Subcutaneous adipose tissue (tissue), 4 donors: ENCODE measurements around the gene EIF4G3. TPM values are rescaled to one million over a fixed set of nuclear protein-coding genes. Genes with fewer than 3 reads are reported as not detected.

Source experiments
- CTCF ChIP-seq: fragments of 450-650 bp; IDR thresholded peaks from one replicate; pipeline ENCODE4 v1.5.1; 2016; ENCODE audit warnings: low read depth, mild to moderate bottlenecking, control low read depth, antibody characterized with exemption, moderate library complexity
- total RNA-seq, 4 donors: library from RNA; depleted of rRNA; stranded (reverse); fragments of >200 nt; gene quantifications; one replicate each; pipeline ENCODE4 v1.1.0, GENCODE V29; 2016

The EIF4G3 gene
- total RNA-seq, 4 donors from 2014 or later, result 41.0 to 60.2 (median 51.7) TPM

DNA sequence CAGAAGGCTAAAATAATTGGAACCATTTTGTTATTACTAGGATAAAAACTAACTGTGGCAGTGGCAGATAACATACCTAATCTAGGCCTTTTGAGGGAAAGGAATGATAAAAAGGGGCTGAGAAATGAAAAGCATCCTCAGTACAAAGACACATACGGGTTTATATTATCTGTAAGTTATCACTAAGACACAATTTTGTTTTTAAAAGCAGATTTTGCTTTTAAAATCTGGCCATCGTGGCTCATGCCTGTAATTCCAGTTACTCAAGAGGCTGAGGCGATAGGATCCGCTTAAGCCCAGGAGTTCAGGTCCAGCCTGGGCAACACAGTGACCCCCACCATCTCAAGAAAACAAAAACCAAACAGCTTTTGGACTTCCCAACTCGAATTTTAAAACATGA lies 364.8 kb downstream of the EIF4G3 start:
- TF ChIP-seq CTCF, result no peak

DNA sequence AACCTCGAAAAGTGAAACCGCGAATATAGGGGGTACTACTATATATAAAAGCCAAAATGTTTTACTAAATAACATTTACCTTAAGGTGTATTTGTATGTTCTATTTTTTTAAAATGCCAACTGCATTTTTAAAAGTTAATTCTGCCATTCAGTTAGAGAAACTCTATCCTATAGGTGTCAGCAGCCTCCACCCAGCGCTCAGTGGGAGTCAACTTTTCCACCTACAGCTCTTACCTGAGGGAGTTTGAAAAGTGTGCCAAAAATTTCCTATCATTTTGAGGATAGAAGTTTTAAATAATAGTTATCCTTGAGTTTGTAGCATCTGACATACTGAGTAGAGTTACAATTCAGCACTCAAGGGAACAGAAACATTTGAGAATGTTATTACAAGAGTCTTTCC lies 383.5 kb downstream of the EIF4G3 start:
- TF ChIP-seq CTCF, result no peak

GRCh38 chr1:20792196-20792595 lies 384.5 kb downstream of the EIF4G3 start:
- no peak for TF ChIP-seq CTCF

DNA sequence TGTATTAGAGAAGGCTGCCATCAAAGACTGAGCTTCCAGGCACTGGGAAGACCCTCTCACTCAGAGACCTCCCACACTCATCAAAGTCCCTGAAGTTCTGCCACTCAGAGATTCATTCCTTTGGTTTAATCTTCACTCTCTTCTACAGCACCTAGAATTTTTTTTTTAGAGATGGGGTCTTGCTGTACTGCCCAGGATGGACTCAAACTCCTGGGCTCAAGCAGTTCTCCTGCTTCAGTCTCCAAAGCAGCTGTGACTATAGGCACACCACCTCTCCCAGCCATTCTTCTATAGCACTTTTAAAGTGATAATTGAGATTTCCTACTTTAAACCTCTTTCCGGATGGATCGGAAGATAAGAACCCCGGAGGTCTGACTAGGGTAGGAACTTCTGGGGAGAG lies 385.9 kb downstream of the EIF4G3 start:
- TF ChIP-seq CTCF, result no peak

DNA sequence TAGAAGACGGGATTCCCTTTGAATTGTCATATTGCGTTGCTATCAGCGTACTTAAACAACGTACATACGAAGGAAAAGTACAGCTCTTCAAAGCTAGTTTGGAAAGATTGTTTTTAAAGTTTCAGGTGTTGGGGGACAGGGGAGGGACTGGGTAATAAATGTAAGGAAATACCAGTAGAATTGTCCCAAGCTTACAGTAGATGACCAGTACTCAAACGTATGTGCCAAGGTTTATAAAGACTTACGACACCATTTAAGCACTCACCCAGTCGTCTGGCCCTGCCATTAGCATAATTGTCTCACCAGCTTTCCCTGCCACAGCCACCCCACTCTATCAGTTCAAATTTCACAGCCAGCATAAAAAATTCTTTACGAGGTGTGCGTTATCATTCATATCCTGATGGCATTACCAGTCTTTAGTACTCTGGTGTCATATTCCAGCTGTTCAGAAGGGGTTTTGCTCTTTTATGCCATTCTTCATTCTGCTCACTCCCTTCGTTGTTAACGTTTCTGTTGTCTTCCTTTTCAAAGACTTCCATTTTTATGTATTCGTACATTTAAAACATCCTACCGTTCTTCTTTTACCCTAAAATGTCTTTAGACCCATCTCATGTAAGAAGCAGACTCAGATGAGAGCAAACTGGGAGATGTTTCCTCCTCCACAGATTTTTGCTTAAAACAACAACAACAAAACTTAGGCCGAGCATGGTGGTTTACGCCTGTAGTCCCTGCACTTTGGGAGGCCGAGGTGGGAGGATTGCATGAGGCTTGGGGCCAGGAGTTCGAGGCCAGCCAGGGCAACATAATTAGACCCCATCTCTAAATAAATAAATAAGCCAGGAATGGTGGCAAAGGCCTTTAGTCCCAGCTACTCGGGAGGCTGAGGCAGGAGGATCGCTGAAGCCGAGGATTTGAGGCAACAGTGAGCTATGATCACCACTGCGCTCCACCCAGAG lies 388.6 kb downstream of the EIF4G3 start:
- TF ChIP-seq CTCF, result no peak

DNA sequence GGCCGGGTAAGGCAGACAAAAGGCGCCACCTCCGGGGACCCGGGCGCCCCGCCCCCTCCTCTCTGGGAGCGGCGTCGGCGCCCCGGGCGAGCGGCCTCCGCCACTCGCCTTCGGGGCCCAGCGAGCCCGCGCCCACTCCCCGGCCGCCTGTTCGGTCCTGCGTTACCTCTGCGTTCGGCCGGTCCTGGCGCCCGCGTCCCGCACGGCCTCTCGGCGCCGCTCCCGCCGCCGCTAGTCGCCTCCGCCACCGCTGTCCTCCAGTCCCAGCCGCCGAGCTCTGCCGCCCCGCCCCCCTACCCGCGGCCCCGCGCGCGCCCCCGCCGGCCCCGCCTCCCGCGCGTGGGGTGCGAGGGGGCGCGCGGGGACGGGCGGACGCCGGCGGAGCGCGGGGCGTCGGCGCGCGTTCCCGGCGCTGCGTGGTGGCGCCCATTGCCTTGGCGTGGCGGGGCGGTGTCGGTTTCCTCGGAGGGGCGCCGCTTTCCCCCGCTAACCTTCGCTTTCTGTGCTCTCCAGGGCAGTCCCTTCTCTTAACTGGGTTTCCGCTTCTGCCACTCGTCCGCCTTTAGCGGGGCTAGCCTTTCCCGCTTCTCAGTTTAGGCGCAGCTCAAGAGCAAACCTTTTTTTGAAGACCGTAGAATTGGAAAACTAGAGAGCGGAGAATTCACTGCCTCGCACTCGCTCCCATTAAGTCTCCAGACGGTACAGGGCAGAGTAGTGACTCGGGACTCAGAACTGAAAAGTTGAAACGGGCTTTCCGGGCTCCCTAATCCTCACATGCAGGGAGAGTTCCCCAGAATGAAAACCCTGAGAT lies 389.5 kb downstream of the EIF4G3 start, which contains the start of gene HP1BP3:
Gene HP1BP3 (minus strand): TSS at position 279 of the 811 bp plus-strand sequence. CDS start 6,867 bp downstream, outside the sequence.
- TF ChIP-seq CTCF, result no peak
